Left ventricle myocardium inferior (tissue), 1 donor: Measurements from ENCODE around the gene RAET1L. TPM values are rescaled to one million over a fixed set of nuclear protein-coding genes. Genes with fewer than 3 reads are reported as not detected.
A peak's percentile ranks its signal among the peaks of the same experiment; 100 is the strongest.
"Not testable (repeated sequence)": the region's sequence is repeated elsewhere in the genome, so short reads cannot be mapped to it uniquely, and the experiment has no call there.

Experiments
- DNase-seq: peaks from one replicate; pipeline ENCODE4 v3.0.0-alpha.2; 2020
- H3K27ac ChIP-seq: fragments of 200-600 bp; replicated peaks from 2 replicates; pipeline ENCODE4 v1.8.0; 2021
- H3K27me3 ChIP-seq: fragments of 200-600 bp; 2 replicates; pipeline ENCODE4 v1.8.0; 2021; ENCODE audit warnings: low read depth
- H3K36me3 ChIP-seq: fragments of 200-600 bp; 2 replicates; pipeline ENCODE4 v1.8.0; 2021
- H3K4me1 ChIP-seq: fragments of 200-600 bp; 2 replicates; pipeline ENCODE4 v1.8.0; 2021
- H3K4me3 ChIP-seq: fragments of 200-600 bp; 2 replicates; pipeline ENCODE4 v1.8.0; 2021; ENCODE audit warnings: mild to moderate bottlenecking, moderate library complexity
- H3K9me3 ChIP-seq: fragments of 200-600 bp; replicated peaks from 2 replicates; pipeline ENCODE4 v1.8.0; 2021
- CTCF ChIP-seq: fragments of 200-600 bp; IDR thresholded peaks from 2 replicates; pipeline ENCODE4 v1.8.0; 2021; ENCODE audit warnings: antibody characterized with exemption, mild to moderate bottlenecking, borderline replicate concordance
- intact Hi-C: fragments of 100-400 bp; cut with micrococcal nuclease; formaldehyde crosslinking; loops from one replicate; pipeline ENCODE4 v1.11.0; 2022
- total RNA-seq: library from RNA; stranded (reverse); fragmentation: NEBNext Ultra II Directional; extraction: Animal tissue kit (Norgen Biotek cat#: 25700); gene quantifications from one replicate; pipeline ENCODE4 v1.2.1, GENCODE V29; 2021
- donor health status: DM: no; HTN: yes; CAD: no; lungs with severe emphysema.

The RAET1L gene
- total RNA-seq, 1 donor from 2014 or later = not detected

DNA sequence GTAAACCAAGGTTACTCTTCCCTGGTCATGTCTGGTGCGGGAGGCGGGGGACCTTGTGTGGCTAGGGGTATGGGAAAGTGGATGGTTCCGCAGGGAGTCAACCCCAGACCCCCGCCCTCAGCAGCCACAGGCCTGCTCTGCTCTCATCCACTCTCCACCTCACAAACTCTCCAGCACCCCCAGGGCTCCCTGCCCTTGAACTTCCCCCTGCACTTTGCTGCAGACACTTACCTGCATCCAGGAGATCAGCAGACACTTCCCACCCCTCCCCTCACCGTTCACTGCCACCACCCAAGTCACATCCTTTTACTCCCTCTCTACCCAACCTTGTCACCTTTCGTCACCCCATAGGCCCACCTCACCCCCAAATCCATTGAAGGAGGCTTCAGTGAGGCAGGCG lies 3.9 kb upstream of the RAET1L start:
- Histone ChIP-seq H3K4me1 (peaks cover 13% of the 10 kb centered on the region), H3K27me3 (peaks cover 60% of the 10 kb centered on the region), H3K36me3 (no peaks in the 10 kb centered on the region), H3K27ac (no peak overlapping the region), H3K4me3 (no peak overlapping the region), H3K9me3 (no peaks in the 10 kb centered on the region)
- no peak for TF ChIP-seq CTCF
- no peak for DNase-seq
- intact Hi-C loops = no loop called here

DNA sequence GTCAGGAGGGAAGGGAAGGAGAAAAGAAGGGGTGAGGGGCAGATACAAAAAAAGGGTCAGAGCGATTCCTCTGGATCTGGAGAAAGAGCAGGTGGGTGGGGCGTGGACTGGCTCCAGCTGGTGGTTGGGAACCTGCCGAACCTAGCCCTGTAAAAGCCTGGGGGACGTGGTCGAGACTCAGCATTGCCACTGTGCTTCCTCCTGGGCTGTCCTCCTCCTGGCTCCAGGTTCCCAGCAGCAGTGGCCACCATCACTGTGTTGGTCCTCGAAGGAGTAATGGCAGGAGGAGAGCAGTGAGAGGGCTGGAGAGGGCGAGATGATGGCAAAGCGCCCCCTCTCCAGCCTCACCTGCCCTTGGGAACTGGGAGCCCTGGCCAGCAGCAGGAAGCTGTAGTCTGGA lies 3.5 kb upstream of the RAET1L start:
- Histone ChIP-seq H3K36me3 (no peaks in the 10 kb centered on the region), H3K27me3 (peaks cover 61% of the 10 kb centered on the region), H3K27ac (no peak overlapping the region), H3K4me3 (no peak overlapping the region), H3K9me3 (no peaks in the 10 kb centered on the region), H3K4me1 (peaks cover 13% of the 10 kb centered on the region)
- intact Hi-C loops = no loop called here
- TF ChIP-seq CTCF = no peak
- no peak for DNase-seq

DNA sequence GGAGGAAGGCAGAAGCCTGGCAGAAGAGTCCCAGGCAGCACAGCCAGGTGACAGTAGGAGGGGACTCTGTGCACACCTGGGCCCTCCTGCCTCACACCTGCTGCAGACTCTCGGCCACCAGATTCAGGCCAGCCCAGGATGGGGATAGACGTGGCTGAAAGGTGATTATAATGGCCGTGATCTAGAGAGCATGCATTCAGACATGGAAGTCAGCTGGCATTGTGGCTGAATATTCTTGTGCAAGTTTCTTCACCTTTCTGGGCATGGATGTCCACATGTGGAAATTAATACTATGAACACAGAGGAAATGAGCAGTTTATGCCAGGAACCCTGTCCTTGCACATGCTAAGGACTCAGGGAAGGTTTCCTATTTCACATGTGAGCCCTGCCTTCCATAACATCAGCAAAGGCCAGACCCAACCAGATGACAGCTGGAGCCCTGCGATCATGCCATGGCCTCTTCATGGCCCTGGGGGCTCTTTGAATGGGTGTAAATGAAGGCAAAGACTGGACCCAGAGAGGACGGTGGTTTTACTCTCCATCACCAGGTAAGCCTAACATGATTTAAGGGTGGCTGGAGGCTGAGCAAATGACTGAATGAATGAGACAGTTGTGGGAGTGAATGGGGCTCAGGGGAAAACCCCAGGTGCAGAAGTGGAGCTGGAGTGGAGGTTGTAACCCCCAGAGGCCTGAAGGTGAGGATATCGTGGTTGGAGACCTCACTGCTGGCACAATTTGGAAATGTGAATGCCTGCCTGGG lies 2.7 kb upstream of the RAET1L start:
- no peak for DNase-seq
- no peak for TF ChIP-seq CTCF
- peaks cover 13% of the 10 kb centered on the region for H3K4me1 ChIP-seq
- H3K4me3 ChIP-seq = no peak overlapping the region
- intact Hi-C loops = no loop called here
- peaks cover 60% of the 10 kb centered on the region for H3K27me3 ChIP-seq
- H3K27ac ChIP-seq = no peak overlapping the region
- no peaks in the 10 kb centered on the region for H3K36me3 ChIP-seq
- no peaks in the 10 kb centered on the region for H3K9me3 ChIP-seq

DNA sequence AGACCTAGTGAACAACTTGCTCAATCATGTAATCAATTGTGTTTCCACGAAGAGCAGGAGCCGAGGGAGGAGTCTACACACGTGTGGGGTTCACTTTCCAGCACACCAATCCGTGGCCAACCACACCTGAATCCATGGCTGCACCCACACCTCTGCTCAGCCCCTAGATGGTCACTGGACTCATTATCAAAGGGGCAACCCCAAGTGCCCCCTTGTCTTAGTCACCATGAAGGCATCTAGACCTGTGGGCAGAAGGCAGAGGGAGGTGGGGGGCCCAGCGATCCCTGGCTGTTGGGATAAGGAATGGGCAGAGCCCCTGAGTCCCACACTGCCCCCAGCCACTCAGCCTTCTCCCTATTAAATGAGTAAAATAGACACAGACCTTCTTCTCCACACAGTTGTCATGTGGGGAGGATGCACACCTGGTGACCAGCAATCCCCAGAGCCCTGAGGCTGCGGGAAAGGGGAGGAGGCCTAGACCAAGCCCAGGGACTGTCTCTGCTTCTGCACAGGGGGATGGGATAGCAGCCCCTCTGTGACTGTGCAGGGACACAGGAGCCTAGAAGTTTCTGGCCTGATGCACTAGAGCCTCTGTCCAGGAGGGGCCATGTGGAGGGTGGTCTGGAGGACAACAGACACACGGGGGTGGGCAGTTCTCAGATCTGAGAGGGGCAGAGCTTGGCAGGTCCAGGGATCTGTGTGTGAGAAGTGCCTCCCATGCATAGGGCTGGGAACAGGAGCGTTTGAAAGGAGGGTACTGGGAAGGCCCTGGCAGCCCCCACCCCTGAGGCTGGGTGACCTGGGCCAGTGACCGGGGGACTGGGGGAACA lies 1.9 kb upstream of the RAET1L start:
- no peak for TF ChIP-seq CTCF
- no peak overlapping the region for H3K27ac ChIP-seq
- intact Hi-C loops = no loop called here

DNA sequence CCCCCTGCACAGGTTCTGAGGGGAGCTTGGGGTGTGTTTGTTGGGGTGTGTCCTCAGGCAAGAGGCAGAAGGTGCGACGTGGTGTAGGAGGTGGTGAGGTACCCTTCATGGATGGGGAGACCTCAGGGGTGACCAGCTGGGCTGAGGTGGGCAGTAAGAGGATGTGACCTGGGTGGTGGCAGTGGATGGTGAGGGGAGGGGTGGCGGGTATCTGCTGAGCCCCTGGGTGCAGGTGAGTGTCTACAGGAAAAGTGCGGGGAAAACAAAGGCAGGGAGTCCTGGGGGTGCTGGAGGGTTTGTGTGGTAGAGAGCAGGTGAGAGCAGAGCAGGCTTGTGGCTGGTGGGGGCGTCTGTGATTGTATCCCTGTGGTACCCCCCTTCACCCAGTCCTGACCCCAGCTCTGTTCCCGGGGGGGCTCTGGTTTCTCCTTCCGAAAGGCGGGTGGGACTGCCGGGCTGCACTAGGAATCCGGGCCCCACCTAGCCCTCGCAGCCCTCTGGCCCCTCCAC lies 631 bp downstream of the RAET1L start:
- H3K27me3 ChIP-seq = peaks cover 64% of the 10 kb centered on the region
- no peak for DNase-seq

More for the DNA sequence above, 1.9 kb upstream of the RAET1L start:
- Histone ChIP-seq H3K36me3 (no peaks in the 10 kb centered on the region), H3K4me3 (no peak overlapping the region), H3K27me3 (peaks cover 60% of the 10 kb centered on the region), H3K9me3 (no peaks in the 10 kb centered on the region), H3K4me1 (peaks cover 13% of the 10 kb centered on the region)
- no peak for DNase-seq

GRCh38 chr6:150024021-150024420 lies 1.3 kb downstream of the RAET1L start:
- Histone ChIP-seq H3K4me1 (peaks cover 13% of the 10 kb centered on the region), H3K27me3 (peaks cover 66% of the 10 kb centered on the region)
- H3K27ac ChIP-seq, DNase-seq, intact Hi-C loops, H3K36me3 ChIP-seq, H3K4me3 ChIP-seq, H3K9me3 ChIP-seq: not testable (repeated sequence)

More for the DNA sequence above, 631 bp downstream of the RAET1L start:
- Histone ChIP-seq H3K9me3 (no peaks in the 10 kb centered on the region), H3K4me3 (peak overlapping the region; percentile 55), H3K36me3 (no peaks in the 10 kb centered on the region), H3K4me1 (peaks cover 13% of the 10 kb centered on the region), H3K27ac (no peak overlapping the region)
- no peak for TF ChIP-seq CTCF
- intact Hi-C loops = no loop called here

- H3K27me3 ChIP-seq = peaks cover 66% of the 10 kb centered on the region
Observed at GRCh38 chr6:150021870-150022269, 3.5 kb downstream of the RAET1L start.

More at GRCh38 chr6:150021870-150022269, 3.5 kb downstream of the RAET1L start:
- DNase-seq, H3K36me3 ChIP-seq, intact Hi-C loops, H3K9me3 ChIP-seq, H3K27ac ChIP-seq, H3K4me3 ChIP-seq: not testable (repeated sequence)
- H3K4me1 ChIP-seq = peaks cover 13% of the 10 kb centered on the region
